RPMI7951 (cell line): ENCODE results near the gene GBP2. TPM values are rescaled to one million over a fixed set of nuclear protein-coding genes. Genes with fewer than 3 reads are reported as not detected.

Source experiments
- DNase-seq: peaks from one replicate; pipeline ENCODE4 v3.0.0-alpha.2; 2012; ENCODE audit warnings: low read depth
- total RNA-seq: library from RNA; depleted of rRNA; stranded (reverse); fragments of >200 nt; shearing (Covaris generic); gene quantifications from 2 replicates; pipeline ENCODE4 v1.2.3, GENCODE V29; 2014; rRNA removed

GBP2 gene
- total RNA-seq, 1 experiment from 2014 or later = 37.1 TPM

DNA sequence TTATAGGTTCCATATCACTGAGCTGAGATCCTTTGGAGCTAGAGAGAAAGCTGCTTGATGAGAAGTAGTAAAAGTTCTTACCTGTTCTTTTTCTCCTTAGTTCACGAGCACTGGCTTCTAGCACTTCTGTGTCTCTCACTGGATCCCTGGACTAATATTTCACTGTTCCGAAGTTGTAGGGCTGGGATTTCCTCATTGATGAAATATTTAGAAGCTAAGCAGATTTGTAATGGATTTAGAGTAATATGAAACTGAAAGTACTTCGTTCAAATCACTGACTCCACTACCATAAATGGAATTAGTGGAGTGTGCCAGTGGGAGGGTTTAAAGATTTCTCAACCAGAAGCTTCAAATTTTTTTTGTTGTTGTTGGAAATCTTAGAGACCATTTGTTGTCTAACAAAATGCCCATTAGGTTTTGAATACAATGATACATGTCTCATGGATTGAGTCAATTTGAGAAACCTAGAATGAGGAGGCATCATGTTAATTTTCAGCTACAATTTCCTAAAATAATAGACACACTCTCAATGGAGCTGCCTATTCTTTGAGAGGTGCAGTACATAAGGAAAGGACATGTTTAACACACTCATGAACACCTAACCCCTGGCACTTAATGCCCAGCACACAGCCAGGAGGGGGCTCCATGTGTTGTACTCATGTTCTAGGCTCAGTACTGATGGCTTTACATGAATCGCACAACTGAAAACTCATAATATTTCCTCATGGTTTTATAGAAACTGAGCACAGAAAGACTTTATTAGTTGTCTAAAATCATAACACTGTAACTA lies 60.6 kb downstream of the GBP2 start, which contains the start of gene GBP1:
TSS of gene GBP1 (minus strand) at position 130 of the 790 bp plus-strand sequence. CDS start 1,974 bp downstream, outside the sequence.
- peak; percentile 86 for DNase-seq

DNA sequence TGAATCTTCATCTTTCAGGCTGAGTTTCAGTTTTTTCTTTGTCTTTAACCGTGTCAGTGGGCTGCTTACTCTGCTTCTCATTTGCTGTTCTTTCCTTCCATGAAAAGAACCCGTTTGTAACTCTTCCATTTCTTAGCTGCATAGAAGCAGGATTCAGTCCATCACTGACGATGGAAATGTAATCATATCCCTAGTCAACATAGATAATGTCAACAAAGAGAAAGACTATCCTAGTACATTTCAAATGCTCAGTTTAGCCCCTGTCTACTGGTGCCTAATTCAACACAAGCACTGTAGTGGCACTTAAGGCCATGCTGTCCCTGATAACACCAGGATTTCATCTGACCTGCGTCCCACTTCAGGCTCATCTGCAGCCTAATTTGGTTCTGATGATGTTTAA lies 61.3 kb downstream of the GBP2 start:
- DNase-seq = no peak

DNA sequence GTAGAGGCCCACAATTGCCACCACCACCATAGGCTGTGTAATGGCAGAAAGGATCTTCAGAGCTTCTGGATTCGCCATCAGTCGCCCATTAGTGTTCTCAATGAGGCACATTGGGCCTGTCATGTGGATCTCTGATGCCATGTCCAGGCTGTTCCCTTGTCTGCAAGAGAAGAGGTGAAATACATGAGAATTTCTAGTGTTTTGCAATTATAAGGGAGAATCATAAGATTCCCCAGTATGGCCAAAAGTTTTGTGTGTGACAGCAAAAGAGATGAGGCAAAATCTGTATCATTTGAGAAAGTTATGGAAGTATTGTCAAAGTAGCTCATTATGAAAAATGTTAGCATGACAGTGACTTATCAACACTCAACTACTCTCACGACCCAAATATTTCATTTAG lies 62.8 kb downstream of the GBP2 start:
- no peak for DNase-seq

DNA sequence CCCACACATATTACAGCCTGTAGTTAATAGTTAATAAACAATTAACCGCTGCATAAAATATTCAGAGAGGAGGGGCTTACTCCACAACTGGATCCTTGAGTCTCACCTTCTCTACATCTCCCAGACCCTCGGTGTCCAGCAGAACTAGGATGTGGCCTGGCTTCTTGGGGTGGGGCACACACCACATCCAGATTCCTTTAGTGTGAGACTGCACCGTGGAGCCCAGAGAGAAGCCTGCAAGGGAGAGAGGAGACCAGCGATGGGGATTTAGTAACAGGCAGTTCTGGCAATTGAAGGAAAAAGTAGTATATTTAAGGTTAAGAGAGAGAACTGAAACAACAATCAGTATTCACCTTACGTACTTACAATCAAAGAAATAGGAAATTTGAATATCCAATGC lies 65.8 kb downstream of the GBP2 start:
- DNase-seq = peak; percentile 24

Other genes starting within 250 kb of the GBP2 start
- 49.2 and 59.7 TPM in 2 replicates for gene GTF2B, start 234.5 kb downstream of the GBP2 start, total RNA-seq
- 38.8 and 40.6 TPM in 2 replicates for gene KYAT3, start 133.5 kb downstream of the GBP2 start, total RNA-seq
- 17.1 and 17.5 TPM in 2 replicates for gene RBMXL1, start 133.5 kb downstream of the GBP2 start, total RNA-seq
- gene GBP3, start 103.2 kb downstream of the GBP2 start, total RNA-seq = 61.8 and 75.8 TPM in 2 replicates
- 58.0 and 66.7 TPM in 2 replicates for gene GBP1, start 60.9 kb downstream of the GBP2 start, total RNA-seq
- not detected in 2 replicates for gene GBP7, start 49.9 kb upstream of the GBP2 start, total RNA-seq
- 0.60 and 0.78 TPM in 2 replicates for gene GBP4, start 72.8 kb upstream of the GBP2 start, total RNA-seq
- gene GBP5, start 146.7 kb upstream of the GBP2 start, total RNA-seq = not detected in 2 replicates
- not detected in 2 replicates for gene GBP6, start 237.9 kb upstream of the GBP2 start, total RNA-seq